NCI-H128 (cell line): ENCODE measurements around the gene DOC2B.
"Not testable (repeated sequence)": the region's sequence is repeated elsewhere in the genome, so short reads cannot be mapped to it uniquely, and the experiment has no call there.

ENCODE experiments used
- DNase-seq: peaks from one replicate; lab custom pipeline; 2025; ENCODE audit not compliant: unreplicated experiment; lab: John Stamatoyannopoulos, UW

The DOC2B gene

DNA sequence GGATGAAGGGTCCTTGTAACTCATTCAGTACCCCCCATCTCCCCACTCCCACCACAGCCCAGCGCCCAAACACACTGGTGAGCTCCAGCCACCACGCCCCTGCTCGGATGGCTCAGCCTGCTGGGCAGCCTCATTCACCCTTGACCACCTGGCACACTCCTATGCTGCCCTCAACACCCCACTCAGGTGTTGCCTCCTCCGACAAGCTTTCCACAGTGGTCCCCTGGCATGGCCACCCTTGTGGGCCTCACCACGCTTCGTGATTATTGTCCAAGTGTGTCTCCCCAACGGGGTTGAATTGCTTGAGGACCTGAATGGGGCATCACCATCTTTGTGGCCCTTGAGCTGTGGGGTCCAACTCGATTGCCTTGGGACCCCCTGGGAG lies 12.0 kb upstream of the DOC2B start:
- no peak for DNase-seq

DNA sequence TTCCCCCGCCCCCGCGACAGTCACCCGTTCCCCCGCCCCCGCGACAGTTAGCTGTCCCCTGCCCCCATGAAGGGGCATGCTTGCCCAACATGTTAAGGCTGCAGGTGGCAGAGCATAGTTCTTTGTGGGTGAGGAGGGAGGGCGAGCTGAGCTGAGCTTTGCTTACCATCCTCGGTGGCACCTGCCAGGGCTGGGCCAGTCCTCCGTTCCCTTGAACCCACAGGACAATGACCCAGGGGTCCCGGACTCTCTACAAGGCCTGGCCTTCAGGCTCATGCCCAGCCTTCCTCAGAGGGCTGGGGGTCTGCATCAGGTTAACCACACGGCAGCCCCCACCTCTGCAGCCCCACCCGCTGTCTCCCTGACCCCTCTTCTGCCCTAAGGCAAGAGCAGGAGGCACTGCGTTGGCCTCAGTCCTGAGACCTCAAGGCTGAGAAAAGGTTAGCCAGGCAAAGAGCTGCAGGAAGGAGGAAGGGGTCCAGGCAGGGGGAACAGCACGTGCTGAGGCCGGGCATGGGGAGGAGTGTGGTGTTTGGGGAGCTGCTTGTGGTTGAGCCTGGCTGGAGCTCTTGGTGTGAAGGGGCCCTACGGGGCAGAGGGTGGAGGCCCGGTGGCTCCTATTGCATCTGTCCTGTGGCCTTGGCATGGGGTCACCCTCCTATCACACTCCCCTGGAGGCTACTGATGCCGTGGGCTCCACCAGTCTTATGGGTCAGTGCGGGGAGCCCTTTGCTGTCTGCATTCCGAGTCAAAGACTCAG lies 11.4 kb upstream of the DOC2B start:
- DNase-seq, result no peak

DNA sequence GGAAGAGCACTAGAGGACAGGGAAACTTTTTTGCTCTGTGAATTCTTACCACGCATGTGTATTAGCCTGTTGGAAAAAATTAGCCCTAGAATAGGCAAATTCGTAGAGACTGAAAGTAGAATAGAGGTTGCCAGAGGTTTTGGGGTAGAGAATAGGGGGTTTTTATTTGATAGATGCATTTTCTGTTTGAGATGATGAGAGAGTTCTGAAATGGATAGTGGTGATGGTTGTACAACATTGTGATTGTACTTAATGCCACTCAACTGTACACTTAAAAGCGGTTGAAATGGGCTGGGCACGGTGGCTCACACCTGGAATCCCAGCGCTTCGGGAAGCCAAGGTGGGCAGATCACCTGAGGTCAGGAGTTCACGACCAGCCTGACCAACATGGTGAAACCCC lies 8.0 kb upstream of the DOC2B start:
- DNase-seq, result no peak

DNA sequence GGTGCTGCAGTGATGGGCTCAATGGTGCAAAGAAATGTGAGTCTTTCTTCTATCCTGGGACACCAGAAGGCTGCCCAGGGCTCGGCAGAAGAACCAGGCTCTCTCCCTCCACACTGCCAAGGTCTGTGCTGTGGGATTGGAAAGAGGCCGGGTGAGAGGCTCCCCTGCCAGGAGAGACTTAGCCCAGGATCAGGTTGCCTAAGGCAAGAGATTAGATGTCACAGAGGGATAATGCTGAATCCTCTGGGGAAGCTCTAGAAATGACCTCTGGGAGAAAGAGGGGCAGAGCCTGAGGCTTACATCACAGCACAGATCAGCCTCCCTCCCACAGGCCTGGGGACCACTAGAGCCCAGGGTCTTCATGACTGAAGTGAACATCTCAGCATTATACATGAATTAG lies 5.7 kb upstream of the DOC2B start:
- no peak for DNase-seq

DNA sequence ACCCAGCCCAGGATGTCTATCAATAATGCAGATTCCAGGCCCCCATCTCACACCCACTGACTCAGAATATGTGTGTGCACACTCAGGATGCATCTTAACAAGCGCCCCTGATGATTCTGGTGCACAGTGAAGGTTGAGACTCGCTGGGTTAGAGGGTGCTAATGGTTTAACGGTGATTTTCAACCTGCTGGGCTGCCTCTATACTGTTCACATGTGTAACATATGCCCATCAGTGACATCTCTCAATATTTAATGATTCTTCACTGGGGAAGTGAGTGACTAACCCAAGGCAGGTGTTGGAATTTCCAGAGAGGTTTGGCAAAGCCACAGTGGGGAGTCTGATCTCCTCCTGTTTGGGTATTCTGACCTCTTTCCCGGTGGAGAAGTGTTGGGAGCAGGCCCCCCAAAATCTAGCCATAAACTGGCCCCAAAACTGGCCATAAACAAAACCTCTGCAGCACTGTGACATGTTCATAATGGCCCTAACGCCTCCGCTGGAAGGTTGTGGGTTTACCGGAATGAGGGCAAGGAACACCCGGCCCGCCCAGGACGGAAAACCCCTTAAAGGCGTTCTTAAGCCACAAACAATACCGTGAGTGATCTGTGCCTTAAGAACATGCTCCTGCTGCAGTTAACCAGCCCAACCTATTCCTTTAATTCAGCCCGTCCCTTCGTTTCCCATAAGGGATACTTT lies 4.1 kb upstream of the DOC2B start:
- DNase-seq, result no peak

GRCh38 chr17:183021-183420 lies 1.6 kb upstream of the DOC2B start:
- DNase-seq, result no peak

DNA sequence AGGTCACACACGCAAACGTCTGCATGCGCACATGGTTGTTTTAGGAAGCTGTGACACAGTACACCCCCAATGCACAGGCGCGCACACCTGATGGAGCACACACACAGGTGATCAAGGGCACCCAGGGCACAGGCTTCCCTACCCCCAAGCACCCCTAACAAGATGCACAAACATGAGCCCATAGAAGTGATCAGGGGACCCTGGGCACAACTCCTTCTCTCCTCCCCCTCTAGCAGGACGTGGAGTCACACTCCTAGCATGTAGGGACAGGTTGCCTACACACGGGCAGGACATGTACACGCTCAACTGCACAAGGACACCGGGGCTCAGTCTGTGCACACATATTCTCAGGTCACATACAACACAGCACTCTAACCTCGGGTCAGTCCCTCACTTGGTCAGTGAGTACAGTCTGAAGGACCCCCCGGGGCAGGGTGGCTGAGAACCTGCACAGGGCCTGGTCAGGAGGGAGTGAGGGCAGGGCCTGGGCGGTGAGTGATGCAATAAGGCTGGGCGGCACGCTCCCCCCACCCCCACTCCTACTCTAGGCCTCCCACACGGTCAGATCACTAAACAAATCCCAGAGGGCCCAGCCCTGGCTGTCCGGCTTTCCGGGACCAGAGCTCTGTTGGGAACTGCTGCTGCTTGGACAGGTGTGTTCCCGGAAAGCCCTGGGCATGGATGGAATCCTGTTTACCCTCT lies 751 bp upstream of the DOC2B start:
- DNase-seq, result no peak

GRCh38 chr17:180381-181244 lies 837 bp downstream of the DOC2B start:
- DNase-seq, result no peak

DNA sequence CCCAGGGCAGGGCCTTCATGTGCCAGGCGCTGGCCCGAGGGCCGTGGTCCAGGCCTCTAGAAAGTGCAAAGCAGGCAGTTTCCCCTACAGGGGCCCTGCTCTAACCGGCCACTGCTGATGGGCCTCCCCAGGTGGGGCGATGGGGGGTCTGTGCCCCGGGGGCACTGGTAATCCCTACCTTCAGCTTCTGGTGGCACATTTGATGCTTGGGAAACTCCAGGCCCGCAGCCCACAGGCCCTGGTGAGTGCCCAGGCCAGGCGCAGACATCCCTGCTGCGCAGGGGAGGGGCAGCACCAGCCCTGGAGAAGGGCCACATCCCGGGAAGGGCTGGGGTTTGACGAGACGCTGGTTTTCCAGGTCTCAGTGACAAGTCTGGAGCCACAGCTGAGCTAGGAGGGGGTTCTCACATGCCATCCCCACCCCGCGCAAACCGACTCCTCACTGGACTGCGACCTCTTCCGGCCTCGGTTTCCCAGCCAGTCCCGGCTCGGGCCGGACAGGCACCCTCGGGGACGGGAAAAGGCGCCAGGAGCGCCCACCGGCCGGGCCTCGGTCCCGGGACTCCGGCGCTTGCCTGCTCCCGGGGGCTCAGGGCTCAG lies 1.6 kb downstream of the DOC2B start:
- no peak for DNase-seq

DNA sequence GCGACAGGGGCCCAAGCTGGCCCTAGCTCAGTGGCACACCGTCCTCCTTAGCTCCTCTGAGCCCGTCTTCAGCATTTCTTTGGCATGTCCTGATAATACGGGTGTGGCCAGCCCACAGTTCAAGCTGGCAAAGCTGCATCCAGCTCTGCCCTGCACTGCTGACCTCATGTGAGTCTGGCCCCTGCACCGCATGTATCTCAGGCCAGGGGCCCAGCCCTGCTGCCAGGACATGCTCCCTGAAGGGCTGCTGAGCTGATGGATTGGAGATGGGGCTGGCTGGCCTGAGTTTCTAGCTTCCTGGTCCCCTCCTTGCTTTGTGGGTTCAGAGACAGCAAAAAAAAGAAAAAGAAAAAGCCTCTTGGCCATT lies 2.4 kb downstream of the DOC2B start:
- no peak for DNase-seq

DNA sequence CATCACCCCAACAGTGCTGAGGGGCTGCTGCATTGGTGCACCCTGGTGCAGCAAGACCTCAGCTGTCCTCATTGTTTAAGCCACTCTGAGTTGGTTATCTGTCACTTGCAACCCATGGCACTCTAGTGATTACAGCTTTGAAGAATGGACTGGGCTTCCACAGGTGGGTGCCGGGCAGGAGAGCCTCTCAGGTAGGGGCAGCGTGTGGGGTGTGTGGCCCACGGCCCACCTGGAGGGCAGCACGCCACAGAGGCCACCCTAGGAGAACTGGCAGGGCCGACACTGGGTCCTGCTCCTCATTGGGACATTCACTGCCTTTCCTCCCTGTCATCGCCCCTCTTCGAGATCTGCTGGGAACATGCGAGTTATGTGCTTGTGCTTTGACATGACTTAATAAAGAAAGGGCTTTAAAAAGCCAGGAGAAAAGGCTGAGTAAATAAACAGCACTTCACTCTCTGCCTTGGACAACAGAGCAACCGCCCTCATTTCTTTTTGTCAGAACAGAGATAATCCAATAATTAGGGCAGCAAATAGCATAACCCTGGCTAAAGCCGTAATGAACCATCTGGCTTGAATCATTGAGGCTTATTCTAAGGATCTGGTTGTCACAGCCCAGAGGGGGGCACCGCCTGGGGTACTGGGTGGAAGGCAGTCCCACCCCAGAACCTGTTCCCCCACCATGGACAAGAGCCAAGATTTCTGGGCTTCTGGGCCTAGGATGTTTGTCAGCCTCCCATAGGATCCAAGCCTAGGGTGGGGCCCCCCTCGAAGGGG lies 3.0 kb downstream of the DOC2B start:
- DNase-seq, result no peak

DNA sequence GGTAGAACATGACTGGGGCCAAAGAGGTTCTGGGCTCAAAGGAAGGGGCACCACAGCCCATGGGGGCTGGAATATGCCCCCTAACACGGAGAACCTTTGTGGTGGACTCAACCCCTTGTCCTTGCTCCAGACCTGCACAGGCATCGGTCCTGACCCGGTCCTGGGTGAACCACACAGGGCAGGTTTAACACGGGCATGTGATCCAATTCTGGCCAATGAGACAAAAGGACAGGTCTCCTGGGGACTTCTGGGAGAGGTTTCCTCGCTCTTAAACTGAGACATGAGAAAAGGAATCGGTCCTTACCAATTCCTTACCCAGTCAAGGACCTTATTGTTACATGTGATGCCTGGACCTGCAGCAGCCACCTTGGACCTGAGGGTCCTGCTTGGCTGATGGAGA lies 3.7 kb downstream of the DOC2B start:
- DNase-seq, result no peak

DNA sequence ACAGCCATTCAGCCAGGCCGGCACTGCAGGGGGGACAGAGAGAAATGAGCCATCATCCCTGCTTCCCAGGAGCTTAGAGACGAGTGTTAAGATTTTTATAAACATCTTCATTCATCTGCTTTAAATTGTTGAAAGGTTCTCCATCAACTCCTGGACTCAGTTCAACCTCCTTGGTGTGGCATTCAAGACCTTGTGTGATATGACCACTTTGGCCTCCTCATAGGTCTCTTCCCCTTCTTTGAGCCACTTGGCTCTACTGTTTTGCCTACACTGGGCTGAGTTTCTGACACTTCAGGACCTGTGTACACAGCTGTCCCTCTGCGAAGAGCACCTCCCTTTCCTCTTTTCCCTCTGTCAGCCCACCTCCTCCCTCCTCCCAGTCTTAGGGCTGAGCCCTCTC lies 4.3 kb downstream of the DOC2B start:
- no peak for DNase-seq

DNA sequence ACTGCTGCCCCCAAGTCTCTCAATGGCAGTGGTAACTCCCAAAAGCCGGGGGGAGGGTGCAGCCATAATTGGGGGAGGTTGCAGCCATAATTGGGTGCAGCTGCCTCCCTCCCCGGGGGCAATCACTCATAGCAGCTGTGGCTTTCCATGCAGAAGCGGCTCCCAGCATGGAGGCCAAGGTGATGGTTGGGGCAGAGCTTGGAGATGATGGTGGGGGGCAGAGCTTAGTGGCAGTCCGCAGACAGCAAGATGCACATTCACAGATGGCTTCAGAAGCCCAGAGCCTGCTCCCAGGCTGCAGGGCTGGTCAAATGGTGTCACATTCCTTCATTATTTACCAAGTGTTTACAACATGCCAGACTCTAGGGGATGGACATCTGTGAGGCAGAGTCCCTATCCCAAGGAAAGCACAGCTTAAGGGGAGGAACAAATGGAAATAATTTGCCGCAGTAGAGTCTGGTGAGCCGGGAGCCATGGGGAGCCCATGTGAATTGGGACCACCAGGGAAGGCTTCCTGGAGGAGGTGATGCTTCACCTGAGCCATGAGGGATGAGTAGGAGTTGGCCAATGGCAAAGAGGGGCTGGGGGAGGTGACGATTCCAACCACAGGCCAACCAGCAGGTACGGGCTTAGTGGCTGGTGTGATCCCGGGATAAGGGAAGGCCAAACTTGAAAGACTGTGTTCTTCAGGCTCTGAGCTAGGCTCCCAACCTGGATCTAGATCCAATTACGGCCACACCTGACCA lies 8.1 kb downstream of the DOC2B start:
- DNase-seq, result no peak

GRCh38 chr17:172401-172800 lies 9.0 kb downstream of the DOC2B start:
- no peak for DNase-seq

DNA sequence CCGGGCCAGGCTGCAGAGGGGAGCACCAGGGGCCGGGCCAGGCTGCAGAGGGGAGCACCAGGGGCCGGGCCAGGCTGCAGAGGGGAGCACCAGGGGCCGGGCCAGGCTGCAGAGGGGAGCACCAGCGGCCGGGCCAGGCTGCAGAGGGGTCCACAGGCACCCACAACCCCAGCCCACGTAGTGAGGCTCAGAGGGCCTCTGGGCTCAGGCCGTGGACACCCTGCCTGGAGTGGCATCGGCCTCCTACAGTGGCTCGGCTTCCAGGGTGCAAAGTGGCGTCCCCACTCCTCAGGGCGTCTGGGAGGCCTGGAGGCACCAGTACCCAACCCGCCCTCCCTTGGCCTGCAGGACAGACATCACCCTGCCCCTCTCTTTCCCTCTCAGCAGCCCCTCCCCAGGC lies 9.6 kb downstream of the DOC2B start:
- DNase-seq, result no peak

GRCh38 chr17:170130-170670 lies 11.2 kb downstream of the DOC2B start:
- no peak for DNase-seq

DNA sequence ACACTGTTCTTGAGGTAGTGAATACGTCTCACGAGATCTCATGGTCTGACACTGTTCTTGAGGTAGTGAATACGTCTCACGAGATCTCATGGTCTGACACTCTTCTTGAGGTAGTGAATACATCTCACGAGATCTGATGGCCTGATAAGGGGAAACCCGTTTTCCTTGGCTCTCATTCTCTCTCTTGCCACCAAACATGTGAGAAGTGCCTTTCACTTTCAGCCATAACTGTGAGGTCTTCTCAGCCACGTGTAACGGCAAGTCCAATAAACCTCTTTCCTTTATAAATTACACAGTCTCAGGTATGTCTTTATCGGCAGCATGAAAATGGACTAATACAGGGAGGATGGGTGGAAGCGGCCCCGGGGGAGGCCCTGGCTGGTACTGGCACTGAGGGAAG lies 12.8 kb downstream of the DOC2B start:
- not testable (repeated sequence) for DNase-seq

GRCh38 chr17:165939-166338 lies 15.5 kb downstream of the DOC2B start:
- no peak for DNase-seq
